Measurements from ENCODE around the gene SLC36A2.

Gene SLC36A2

DNA sequence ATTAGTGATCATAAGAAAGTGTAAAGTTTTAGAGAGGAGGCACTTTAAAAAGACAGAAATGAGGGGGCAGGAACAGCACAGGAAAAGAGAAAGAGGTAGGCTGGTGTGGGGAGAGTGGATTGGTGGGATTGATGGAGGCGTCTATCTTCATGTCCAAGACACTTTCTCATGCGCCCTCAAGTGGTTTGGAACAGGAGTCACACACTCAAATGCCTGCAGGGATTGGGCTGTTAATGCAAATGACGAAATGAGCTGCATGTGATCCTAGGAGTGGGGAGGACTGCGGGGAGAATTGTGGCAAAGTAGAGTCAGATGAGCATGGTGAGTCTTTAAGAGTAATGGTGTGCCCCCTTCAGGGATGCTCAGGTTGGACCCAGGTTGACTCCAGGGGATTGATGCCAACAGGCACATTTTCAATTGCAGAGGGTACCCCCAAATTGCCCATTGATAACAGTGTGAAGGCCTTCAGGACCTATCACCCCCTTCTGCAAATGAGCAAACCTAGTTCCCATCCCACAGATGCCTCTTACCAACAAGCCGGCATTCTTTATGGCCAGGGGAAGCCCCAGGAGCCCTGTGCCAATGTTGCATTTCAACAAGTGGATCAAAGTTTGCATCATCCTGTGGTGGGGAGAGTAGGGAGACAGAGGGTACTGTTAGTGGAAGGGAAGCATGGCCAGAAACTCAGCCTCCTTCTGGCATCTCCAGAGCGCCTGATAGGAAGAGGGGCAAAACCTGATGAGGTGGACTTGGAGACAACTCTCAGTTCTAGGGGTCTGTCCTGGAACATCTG, 49.1 kb downstream of the SLC36A2 start:
- no peaks in the 10 kb centered on the region for H3K36me3 ChIP-seq
- peaks cover 9% of the 10 kb centered on the region for H3K27me3 ChIP-seq (ENCODE audit: insufficient read depth, low read depth, severe bottlenecking)
- peak; percentile 75 for TF ChIP-seq CTCF (IDR thresholded peaks at IDR 0.05; ENCODE audit: low read depth, low read length)
- no peak overlapping the region for H3K4me3 ChIP-seq (ENCODE audit: low read depth, low read length)
- no peak overlapping the region for H3K27ac ChIP-seq
- DNase-seq, result peak; percentile 63
- no peaks in the 10 kb centered on the region for H3K9me3 ChIP-seq (ENCODE audit: severe bottlenecking)

GRCh38 chr5:151296974-151297373, 50.4 kb downstream of the SLC36A2 start:
- H3K36me3 ChIP-seq, result no peaks in the 10 kb centered on the region
- TF ChIP-seq CTCF (IDR thresholded peaks at IDR 0.05; ENCODE audit: low read depth, low read length), result no peak
- H3K27ac ChIP-seq, result no peak overlapping the region
- H3K4me3 ChIP-seq (ENCODE audit: low read depth, low read length), result no peak overlapping the region
- no peak for DNase-seq
- H3K9me3 ChIP-seq (ENCODE audit: severe bottlenecking), result no peaks in the 10 kb centered on the region
- peaks cover 9% of the 10 kb centered on the region for H3K27me3 ChIP-seq (ENCODE audit: insufficient read depth, low read depth, severe bottlenecking)

DNA sequence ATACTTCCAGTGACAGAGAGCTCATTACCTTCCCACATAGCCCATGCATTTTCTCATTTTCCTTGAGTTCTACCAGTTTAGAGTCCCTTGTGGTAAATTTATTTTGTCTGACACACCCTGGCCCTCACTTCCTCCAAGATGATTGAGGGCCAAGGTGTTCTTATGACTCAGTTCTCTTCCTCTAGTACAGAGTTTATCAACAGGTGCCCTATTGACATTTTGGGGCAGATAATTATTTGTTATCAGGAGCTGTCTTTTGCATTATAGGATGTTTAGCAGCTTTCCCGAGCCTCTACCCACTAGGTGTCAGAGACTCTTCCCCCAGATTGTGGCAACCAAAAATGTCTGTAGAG, 50.9 kb downstream of the SLC36A2 start:
- peaks cover 6% of the 10 kb centered on the region for H3K27me3 ChIP-seq (ENCODE audit: insufficient read depth, low read depth, severe bottlenecking)
- H3K27ac ChIP-seq, result no peak overlapping the region
- H3K36me3 ChIP-seq, result no peaks in the 10 kb centered on the region
- no peak overlapping the region for H3K4me3 ChIP-seq (ENCODE audit: low read depth, low read length)
- TF ChIP-seq CTCF (IDR thresholded peaks at IDR 0.05; ENCODE audit: low read depth, low read length), result no peak
- no peaks in the 10 kb centered on the region for H3K9me3 ChIP-seq (ENCODE audit: severe bottlenecking)
- no peak for DNase-seq

DNA sequence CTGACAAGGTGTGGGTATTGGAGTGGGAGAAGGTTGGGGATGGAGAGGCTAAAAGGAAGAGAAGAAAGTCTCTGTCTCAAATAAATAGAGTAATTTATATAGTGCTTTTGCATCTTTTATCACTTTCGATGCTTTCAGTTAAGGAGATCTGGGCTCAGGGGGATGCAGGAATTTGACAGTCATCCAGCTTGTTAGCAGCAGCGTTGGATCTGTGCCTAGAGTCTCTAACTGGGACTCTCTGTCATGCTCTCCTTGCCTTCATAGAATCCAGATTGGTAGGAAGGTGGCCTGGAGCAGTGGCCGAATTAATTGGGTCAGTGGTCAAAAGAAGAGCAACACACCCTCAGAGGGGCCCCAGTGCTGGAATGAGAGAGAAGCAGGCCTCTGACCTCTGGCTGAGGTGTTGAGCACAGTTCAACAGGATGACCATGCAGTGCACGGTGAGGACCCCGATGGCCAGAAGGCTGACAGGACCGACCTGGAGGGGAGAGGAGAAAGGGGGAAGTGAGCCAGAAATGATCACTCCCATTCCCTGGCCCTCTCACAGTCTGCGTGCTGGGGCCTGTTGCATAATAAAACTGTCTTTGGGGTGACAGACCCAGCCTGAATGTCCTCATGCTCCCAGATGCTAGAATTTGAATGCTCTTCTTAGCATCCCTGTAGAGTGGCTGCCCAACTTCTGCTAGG, 51.4 kb downstream of the SLC36A2 start:
- Histone ChIP-seq H3K27ac (no peak overlapping the region), H3K9me3 (ENCODE audit: severe bottlenecking) (no peaks in the 10 kb centered on the region), H3K4me3 (ENCODE audit: low read depth, low read length) (no peak overlapping the region), H3K27me3 (ENCODE audit: insufficient read depth, low read depth, severe bottlenecking) (peaks cover 2% of the 10 kb centered on the region), H3K36me3 (no peaks in the 10 kb centered on the region)
- TF ChIP-seq CTCF (IDR thresholded peaks at IDR 0.05; ENCODE audit: low read depth, low read length), result no peak
- no peak for DNase-seq

DNA sequence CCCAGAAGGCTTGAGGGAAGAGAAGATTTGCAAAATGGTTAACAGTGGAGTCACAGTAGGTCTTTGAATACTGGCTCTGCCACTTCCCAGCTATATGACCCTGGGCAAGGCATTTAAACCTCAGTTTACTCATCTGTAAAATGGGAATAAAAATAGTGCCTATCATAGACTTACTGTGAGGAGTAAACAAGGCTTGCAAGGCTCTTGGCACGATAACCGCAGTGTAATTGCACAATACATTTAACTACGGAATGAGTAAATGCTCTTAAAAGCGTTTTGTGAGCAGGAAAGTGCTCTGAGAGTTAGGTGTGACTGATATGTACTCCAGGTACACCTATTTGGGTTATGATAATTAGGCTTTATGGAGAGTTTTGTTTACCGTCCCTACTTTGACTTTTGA, 52.2 kb downstream of the SLC36A2 start:
- TF ChIP-seq CTCF (IDR thresholded peaks at IDR 0.05; ENCODE audit: low read depth, low read length), result no peak
- Histone ChIP-seq H3K4me3 (ENCODE audit: low read depth, low read length) (no peak overlapping the region), H3K27me3 (ENCODE audit: insufficient read depth, low read depth, severe bottlenecking) (peaks cover 2% of the 10 kb centered on the region), H3K27ac (no peak overlapping the region), H3K9me3 (ENCODE audit: severe bottlenecking) (no peaks in the 10 kb centered on the region), H3K36me3 (no peaks in the 10 kb centered on the region)
- DNase-seq, result no peak

All from WERI-Rb-1 (cell line).